Measurements from ENCODE around the gene ZNF664. TPM values are rescaled to one million over a fixed set of nuclear protein-coding genes. Genes with fewer than 3 reads are reported as not detected.

The ZNF664 gene
- total RNA-seq, 1 experiment from 2014 or later = 80.8 TPM

GRCh38 chr12:123992118-123992825, 19.3 kb downstream of the ZNF664 start:
- Histone ChIP-seq H3K9me2 (replicated peaks; ENCODE audit: low read length) (no peaks in the 10 kb centered on the region), H3K9ac (ENCODE audit: low read length) (no peak overlapping the region), H3K27me3 (ENCODE audit: low read length) (no peaks in the 10 kb centered on the region), H3K4me3 (ENCODE audit: low read length) (no peak overlapping the region), H3K4me1 (ENCODE audit: insufficient read depth, low read length) (no peaks in the 10 kb centered on the region), H3K79me2 (ENCODE audit: low read length) (peaks cover 20% of the 10 kb centered on the region; the same call in 1 of the 2 replicates), H3K9me3 (ENCODE audit: low read length) (no peaks in the 10 kb centered on the region), H3K27ac (ENCODE audit: low read length) (no peak overlapping the region), H4K20me1 (ENCODE audit: low read length) (peaks cover under 1% of the 10 kb centered on the region; the same call in 1 of the 2 replicates), H3K36me3 (ENCODE audit: low read depth, low read length) (peaks cover 60% of the 10 kb centered on the region), H3F3A (ENCODE audit: low read length, unreplicated experiment) (no peaks in the 10 kb centered on the region), H3K4me2 (ENCODE audit: low read length) (no peak overlapping the region), H2AFZ (ENCODE audit: low read length) (no peak overlapping the region)
- no TSS peak for BruUV-seq (replicated peaks)
- TF ChIP-seq CTCF (conservative IDR thresholded peaks at IDR 0.05; ENCODE audit: low read depth, low read length) (no peak), EZH2 (IDR thresholded peaks at IDR 0.05; ENCODE audit: low read length, unreplicated experiment) (no peak), EZH2phosphoT487 (IDR thresholded peaks at IDR 0.05; ENCODE audit: borderline replicate concordance, low read length) (no peak)
- intact Hi-C loops (cut with micrococcal nuclease) = no loop called here
- CTCF ChIA-PET = no interaction called here
- POLR2A ChIA-PET (ENCODE audit: unreplicated experiment) = no interaction called here
- no peak for DNase-seq
- ATAC-seq = no peak

- Histone ChIP-seq H3K4me2 (ENCODE audit: low read length) (no peak overlapping the region), H3K4me3 (ENCODE audit: low read length) (no peak overlapping the region), H3K36me3 (ENCODE audit: low read depth, low read length) (peaks cover 42% of the 10 kb centered on the region), H4K20me1 (ENCODE audit: low read length) (peaks cover 3% of the 10 kb centered on the region; the same call in 1 of the 2 replicates), H3K4me1 (ENCODE audit: insufficient read depth, low read length) (no peaks in the 10 kb centered on the region), H3K9me3 (ENCODE audit: low read length) (no peaks in the 10 kb centered on the region), H3K27me3 (ENCODE audit: low read length) (no peaks in the 10 kb centered on the region), H3K27ac (ENCODE audit: low read length) (no peak overlapping the region), H2AFZ (ENCODE audit: low read length) (no peak overlapping the region), H3K9me2 (replicated peaks; ENCODE audit: low read length) (no peaks in the 10 kb centered on the region), H3K79me2 (ENCODE audit: low read length) (peaks cover 25% of the 10 kb centered on the region; the same call in 1 of the 2 replicates), H3F3A (ENCODE audit: low read length, unreplicated experiment) (no peaks in the 10 kb centered on the region), H3K9ac (ENCODE audit: low read length) (no peak overlapping the region)
- no TSS peak for BruUV-seq (replicated peaks)
- CTCF ChIA-PET = no interaction called here
- intact Hi-C loops (cut with micrococcal nuclease) = no loop called here
- DNase-seq = peak; percentile 52
- TF ChIP-seq EZH2phosphoT487 (IDR thresholded peaks at IDR 0.05; ENCODE audit: borderline replicate concordance, low read length) = no peak
- TF ChIP-seq EZH2 (IDR thresholded peaks at IDR 0.05; ENCODE audit: low read length, unreplicated experiment) = no peak
- TF ChIP-seq CTCF (conservative IDR thresholded peaks at IDR 0.05; ENCODE audit: low read depth, low read length) = no peak
- POLR2A ChIA-PET (ENCODE audit: unreplicated experiment) = no interaction called here
- peak; percentile 70 for ATAC-seq
Observed at GRCh38 chr12:123995023-123995748, 22.2 kb downstream of the ZNF664 start.

GRCh38 chr12:123996581-123996980, 23.6 kb downstream of the ZNF664 start:
- Histone ChIP-seq H3K27me3 (ENCODE audit: low read length) (no peaks in the 10 kb centered on the region), H3K27ac (ENCODE audit: low read length) (no peak overlapping the region), H3K79me2 (ENCODE audit: low read length) (peaks cover 24% of the 10 kb centered on the region; the same call in 1 of the 2 replicates), H2AFZ (ENCODE audit: low read length) (no peak overlapping the region), H3K9me2 (replicated peaks; ENCODE audit: low read length) (no peaks in the 10 kb centered on the region), H3K4me1 (ENCODE audit: insufficient read depth, low read length) (no peaks in the 10 kb centered on the region), H3K36me3 (ENCODE audit: low read depth, low read length) (peaks cover 36% of the 10 kb centered on the region; the same call in 1 of the 2 replicates), H4K20me1 (ENCODE audit: low read length) (peaks cover 3% of the 10 kb centered on the region; the same call in 1 of the 2 replicates), H3K9ac (ENCODE audit: low read length) (no peak overlapping the region), H3K4me2 (ENCODE audit: low read length) (no peak overlapping the region), H3K4me3 (ENCODE audit: low read length) (no peak overlapping the region), H3F3A (ENCODE audit: low read length, unreplicated experiment) (no peaks in the 10 kb centered on the region), H3K9me3 (ENCODE audit: low read length) (no peaks in the 10 kb centered on the region)
- CTCF ChIA-PET = no interaction called here
- BruUV-seq (replicated peaks) = no TSS peak
- intact Hi-C loops (cut with micrococcal nuclease) = no loop called here
- ATAC-seq = no peak
- POLR2A ChIA-PET (ENCODE audit: unreplicated experiment) = no interaction called here
- TF ChIP-seq EZH2phosphoT487 (IDR thresholded peaks at IDR 0.05; ENCODE audit: borderline replicate concordance, low read length) (no peak), EZH2 (IDR thresholded peaks at IDR 0.05; ENCODE audit: low read length, unreplicated experiment) (no peak), CTCF (conservative IDR thresholded peaks at IDR 0.05; ENCODE audit: low read depth, low read length) (no peak)
- no peak for DNase-seq
